OCI-LY3 (cell line): ENCODE data around the gene DRGX.

ENCODE experiments used
- H2AFZ ChIP-seq: fragments of 200-600, 300-600 bp; shearing (Covaris generic); 2 replicates; pipeline ENCODE4 v1.6.0; 2014; ENCODE audit warnings: antibody characterized with exemption, low read depth, low read length
- H3K27ac ChIP-seq: fragments of 200-600, 300-600 bp; sonication (generic); 2 replicates; pipeline ENCODE4 v1.5.1; 2014; ENCODE audit warnings: mild to moderate bottlenecking, low read length, moderate library complexity, mixed read lengths
- H3K27me3 ChIP-seq: fragments of 200-600, 300-600 bp; sonication (generic); 2 replicates; pipeline ENCODE4 v1.6.1; 2014; ENCODE audit warnings: low read depth, low read length, mixed read lengths
- H3K36me3 ChIP-seq: fragments of 200-600, 300-600 bp; sonication (generic); replicated peaks from 2 replicates; pipeline ENCODE3; 2014; ENCODE audit warnings: low read depth, low read length, mixed read lengths
- H3K4me1 ChIP-seq: fragments of 300-600, 200-600 bp; sonication (generic); 2 replicates; pipeline ENCODE4 v1.6.1; 2014; ENCODE audit warnings: low read length, mixed read lengths
- H3K4me2 ChIP-seq: fragments of 200-600, 300-600 bp; sonication (generic); 2 replicates; pipeline ENCODE4 v1.6.1; 2014; ENCODE audit warnings: low read length, mixed read lengths
- H3K4me3 ChIP-seq: fragments of 300-600, 200-600 bp; sonication (generic); 2 replicates; pipeline ENCODE4 v1.5.1; 2014; ENCODE audit warnings: antibody characterized with exemption, mild to moderate bottlenecking, low read length, moderate library complexity
- H3K79me2 ChIP-seq: fragments of 300-600, 200-600 bp; shearing (Covaris generic); 2 replicates; pipeline ENCODE4 v1.6.1; 2014; ENCODE audit warnings: mild to moderate bottlenecking, low read length, mixed read lengths
- H3K9ac ChIP-seq: fragments of 300-600, 200-600 bp; shearing (Covaris generic); 2 replicates; pipeline ENCODE4 v1.6.0; 2014; ENCODE audit warnings: mild to moderate bottlenecking, low read length, moderate library complexity
- H3K9me3 ChIP-seq: fragments of 200-600, 300-600 bp; shearing (Covaris generic); 2 replicates; pipeline ENCODE4 v1.6.1; 2014; ENCODE audit warnings: low read length, mixed read lengths; ENCODE audit not compliant: insufficient read depth
- H4K20me1 ChIP-seq: fragments of 200-600, 300-600 bp; sonication (generic); 2 replicates; pipeline ENCODE4 v1.6.1; 2016; ENCODE audit warnings: low read length, mixed read lengths; ENCODE audit not compliant: insufficient read depth
- EZH2phosphoT487 ChIP-seq: fragments of 200-600 bp; shearing (Covaris generic); IDR thresholded peaks from 2 replicates; pipeline ENCODE4 v1.6.1; 2018; ENCODE audit warnings: antibody characterized with exemption, mixed run types, low read depth
- TF ChIP-seq, protein P1 (sequence below): fragments of 200-600, 300-600 bp; sonication (generic); IDR thresholded peaks from 2 replicates; pipeline ENCODE4 v1.5.1; 2014; ENCODE audit warnings: antibody characterized with exemption, low read length, low read depth

DRGX gene

DNA sequence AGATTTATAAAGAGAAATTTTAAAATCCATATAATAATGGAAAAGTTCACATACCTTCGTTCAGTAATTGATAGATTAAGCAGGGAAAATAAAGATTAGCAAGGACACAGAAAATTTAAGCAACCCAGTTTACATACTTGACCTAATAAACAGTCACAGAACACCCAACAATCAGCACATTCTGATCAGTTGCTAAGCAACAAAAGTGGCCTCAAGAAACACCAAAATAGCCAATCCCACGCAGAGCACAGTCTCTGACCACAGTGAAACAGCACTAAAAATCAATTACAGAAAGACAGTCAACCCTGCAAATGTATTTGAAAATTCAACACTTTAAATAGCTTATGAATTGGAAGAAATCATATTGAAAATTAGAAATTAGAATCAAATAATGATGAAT is 39.3 kb upstream of the DRGX start:
- Histone ChIP-seq H3K27me3 (no peaks in the 10 kb centered on the region), H2AFZ (no peak overlapping the region), H3K27ac (no peak overlapping the region), H3K36me3 (no peaks in the 10 kb centered on the region), H3K9ac (no peak overlapping the region), H3K9me3 (no peaks in the 10 kb centered on the region), H3K4me2 (no peak overlapping the region), H4K20me1 (no peaks in the 10 kb centered on the region), H3K79me2 (no peaks in the 10 kb centered on the region), H3K4me3 (no peak overlapping the region), H3K4me1 (no peaks in the 10 kb centered on the region)
- no peak for TF ChIP-seq EZH2phosphoT487
- TF ChIP-seq, protein P1, sequence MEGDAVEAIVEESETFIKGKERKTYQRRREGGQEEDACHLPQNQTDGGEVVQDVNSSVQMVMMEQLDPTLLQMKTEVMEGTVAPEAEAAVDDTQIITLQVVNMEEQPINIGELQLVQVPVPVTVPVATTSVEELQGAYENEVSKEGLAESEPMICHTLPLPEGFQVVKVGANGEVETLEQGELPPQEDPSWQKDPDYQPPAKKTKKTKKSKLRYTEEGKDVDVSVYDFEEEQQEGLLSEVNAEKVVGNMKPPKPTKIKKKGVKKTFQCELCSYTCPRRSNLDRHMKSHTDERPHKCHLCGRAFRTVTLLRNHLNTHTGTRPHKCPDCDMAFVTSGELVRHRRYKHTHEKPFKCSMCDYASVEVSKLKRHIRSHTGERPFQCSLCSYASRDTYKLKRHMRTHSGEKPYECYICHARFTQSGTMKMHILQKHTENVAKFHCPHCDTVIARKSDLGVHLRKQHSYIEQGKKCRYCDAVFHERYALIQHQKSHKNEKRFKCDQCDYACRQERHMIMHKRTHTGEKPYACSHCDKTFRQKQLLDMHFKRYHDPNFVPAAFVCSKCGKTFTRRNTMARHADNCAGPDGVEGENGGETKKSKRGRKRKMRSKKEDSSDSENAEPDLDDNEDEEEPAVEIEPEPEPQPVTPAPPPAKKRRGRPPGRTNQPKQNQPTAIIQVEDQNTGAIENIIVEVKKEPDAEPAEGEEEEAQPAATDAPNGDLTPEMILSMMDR, result no peak

DNA sequence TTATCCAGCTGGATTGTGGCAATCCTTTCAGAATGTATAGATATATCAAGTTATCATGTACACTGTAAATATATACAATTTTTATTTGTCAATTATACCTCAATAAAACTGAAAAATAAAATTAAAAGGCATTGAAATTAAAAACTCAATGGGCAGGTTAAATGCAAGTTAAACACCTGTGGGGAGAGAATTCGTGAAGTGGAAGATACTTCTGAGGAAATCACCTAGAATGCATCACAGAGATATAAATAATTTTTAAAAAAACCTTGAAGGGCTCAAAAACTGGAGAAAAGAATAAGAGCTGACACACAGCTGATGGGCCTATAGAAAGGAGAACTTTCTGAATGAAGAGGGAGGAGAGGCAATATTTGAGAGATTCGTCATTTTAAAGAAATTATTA is 37.2 kb upstream of the DRGX start:
- Histone ChIP-seq H3K27ac (no peak overlapping the region), H3K9me3 (no peaks in the 10 kb centered on the region), H4K20me1 (no peaks in the 10 kb centered on the region), H3K9ac (no peak overlapping the region), H3K4me3 (no peak overlapping the region), H3K4me1 (no peaks in the 10 kb centered on the region), H2AFZ (no peak overlapping the region), H3K4me2 (no peak overlapping the region), H3K79me2 (no peaks in the 10 kb centered on the region), H3K27me3 (no peaks in the 10 kb centered on the region), H3K36me3 (no peaks in the 10 kb centered on the region)
- TF ChIP-seq, protein P1, result no peak
- no peak for TF ChIP-seq EZH2phosphoT487

DNA sequence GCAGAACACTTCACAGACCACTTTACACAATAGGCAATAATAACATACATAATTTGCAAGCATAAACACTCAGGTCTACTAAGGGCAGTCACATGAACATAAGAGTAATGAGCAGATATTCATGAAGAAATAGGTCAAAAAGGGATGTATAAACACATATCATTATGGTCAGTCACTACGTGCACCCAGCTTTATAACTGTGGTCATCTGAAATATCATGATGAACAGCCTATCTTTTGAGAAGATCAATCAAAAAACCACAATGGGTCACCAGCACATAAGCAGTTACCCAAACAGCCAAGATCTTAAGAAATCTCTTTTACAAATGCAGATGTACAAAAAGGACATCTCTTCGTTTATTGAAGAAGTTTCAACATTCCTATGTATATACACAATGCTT is 35.5 kb upstream of the DRGX start:
- H3K27me3 ChIP-seq, result no peaks in the 10 kb centered on the region
- H3K9ac ChIP-seq, result no peak overlapping the region
- no peaks in the 10 kb centered on the region for H3K79me2 ChIP-seq
- H3K4me3 ChIP-seq, result no peak overlapping the region
- H3K36me3 ChIP-seq, result no peaks in the 10 kb centered on the region
- H3K27ac ChIP-seq, result no peak overlapping the region
- H3K9me3 ChIP-seq, result no peaks in the 10 kb centered on the region
- H3K4me2 ChIP-seq, result no peak overlapping the region
- TF ChIP-seq EZH2phosphoT487, result no peak
- TF ChIP-seq, protein P1, result no peak
- no peaks in the 10 kb centered on the region for H3K4me1 ChIP-seq
- H4K20me1 ChIP-seq, result no peaks in the 10 kb centered on the region
- no peak overlapping the region for H2AFZ ChIP-seq

DNA sequence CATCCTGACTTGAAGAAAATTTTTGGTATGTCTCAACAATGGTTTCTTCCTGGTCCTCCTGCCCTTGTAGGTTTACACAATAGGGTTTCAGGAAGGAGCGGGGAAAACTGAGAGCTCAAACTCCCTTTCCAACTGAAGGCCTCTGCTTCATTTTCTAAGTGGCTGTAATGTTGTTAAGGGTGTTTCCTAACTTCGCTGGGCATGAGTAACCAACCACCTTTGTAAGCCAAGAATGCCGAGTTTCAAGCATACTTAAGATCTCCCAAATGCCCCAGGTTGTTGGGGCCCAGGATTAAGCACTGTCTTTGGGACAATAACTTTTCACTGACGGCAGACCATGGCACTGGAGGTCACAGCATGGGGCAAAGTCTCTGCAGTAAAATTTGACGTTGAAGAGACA is 33.6 kb upstream of the DRGX start:
- no peaks in the 10 kb centered on the region for H3K27me3 ChIP-seq
- H3K4me3 ChIP-seq, result no peak overlapping the region
- no peaks in the 10 kb centered on the region for H3K4me1 ChIP-seq
- no peaks in the 10 kb centered on the region for H3K9me3 ChIP-seq
- no peak for TF ChIP-seq EZH2phosphoT487
- TF ChIP-seq, protein P1, result no peak
- H3K9ac ChIP-seq, result no peak overlapping the region
- no peak overlapping the region for H2AFZ ChIP-seq
- no peaks in the 10 kb centered on the region for H3K36me3 ChIP-seq
- no peaks in the 10 kb centered on the region for H3K79me2 ChIP-seq
- no peak overlapping the region for H3K4me2 ChIP-seq
- H3K27ac ChIP-seq, result no peak overlapping the region
- no peaks in the 10 kb centered on the region for H4K20me1 ChIP-seq
